ENCODE results near the gene TTC7B.

TTC7B gene

GRCh38 chr14:90578283-90578985 is 237.8 kb downstream of the TTC7B start:
- in situ Hi-C loops (cut with MboI; ENCODE audit: low sequenced_read_pairs) = no loop called here

- in situ Hi-C loops (cut with MboI; ENCODE audit: low sequenced_read_pairs) = no loop called here
These were observed 238.5 kb downstream of the TTC7B start for GRCh38 chr14:90577661-90578282.

- in situ Hi-C loops (cut with MboI; ENCODE audit: low sequenced_read_pairs) = no loop called here
These were observed 239.1 kb downstream of the TTC7B start for GRCh38 chr14:90576981-90577660.

- in situ Hi-C loops (cut with MboI; ENCODE audit: low sequenced_read_pairs) = no loop called here
These were observed 239.6 kb downstream of the TTC7B start for GRCh38 chr14:90576581-90576980.

GRCh38 chr14:90575781-90576180 is 240.4 kb downstream of the TTC7B start:
- in situ Hi-C loops (cut with MboI; ENCODE audit: low sequenced_read_pairs) = no loop called here

GRCh38 chr14:90575336-90575735 is 240.9 kb downstream of the TTC7B start:
- in situ Hi-C loops (cut with MboI; ENCODE audit: low sequenced_read_pairs) = no loop called here

- in situ Hi-C loops (cut with MboI; ENCODE audit: low sequenced_read_pairs) = no loop called here
These were observed 241.8 kb downstream of the TTC7B start for GRCh38 chr14:90574188-90575131.

GRCh38 chr14:90573385-90574105 is 242.7 kb downstream of the TTC7B start:
- in situ Hi-C loops (cut with MboI; ENCODE audit: low sequenced_read_pairs) = no loop called here

- in situ Hi-C loops (cut with MboI; ENCODE audit: low sequenced_read_pairs) = no loop called here
These were observed 243.6 kb downstream of the TTC7B start for GRCh38 chr14:90572441-90573150.

- in situ Hi-C loops (cut with MboI; ENCODE audit: low sequenced_read_pairs) = no loop called here
These were observed 244.9 kb downstream of the TTC7B start for GRCh38 chr14:90571149-90571947.

- in situ Hi-C loops (cut with MboI; ENCODE audit: low sequenced_read_pairs) = no loop called here
These were observed 245.8 kb downstream of the TTC7B start for GRCh38 chr14:90570461-90570860.

- in situ Hi-C loops (cut with MboI; ENCODE audit: low sequenced_read_pairs) = no loop called here
These were observed 246.4 kb downstream of the TTC7B start for GRCh38 chr14:90569606-90570387.

- in situ Hi-C loops (cut with MboI; ENCODE audit: low sequenced_read_pairs) = no loop called here
These were observed 247.0 kb downstream of the TTC7B start for GRCh38 chr14:90569201-90569600.

GRCh38 chr14:90568405-90568804 is 247.8 kb downstream of the TTC7B start:
- in situ Hi-C loops (cut with MboI; ENCODE audit: low sequenced_read_pairs) = no loop called here

GRCh38 chr14:90567991-90568390 is 248.2 kb downstream of the TTC7B start:
- in situ Hi-C loops (cut with MboI; ENCODE audit: low sequenced_read_pairs) = no loop called here

GRCh38 chr14:90567191-90567590 is 249.0 kb downstream of the TTC7B start:
- in situ Hi-C loops (cut with MboI; ENCODE audit: low sequenced_read_pairs) = no loop called here

GRCh38 chr14:90566481-90566880 is 249.7 kb downstream of the TTC7B start:
- in situ Hi-C loops (cut with MboI; ENCODE audit: low sequenced_read_pairs) = no loop called here

- in situ Hi-C loops (cut with MboI; ENCODE audit: low sequenced_read_pairs) = no loop called here
These were observed 251.7 kb downstream of the TTC7B start for GRCh38 chr14:90564496-90564895.

All from HL-60/S4 (cell line).